CMK (cell line): Measurements from ENCODE around the gene GSTM1.
"Not testable (repeated sequence)": the region's sequence is repeated elsewhere in the genome, so short reads cannot be mapped to it uniquely, and the experiment has no call there.

Source experiments
- DNase-seq: peaks from one replicate; pipeline ENCODE4 v3.0.0-alpha.2; 2010; ENCODE audit warnings: low read depth

Gene GSTM1

GRCh38 chr1:109702940-109703339 is 15.3 kb downstream of the GSTM1 start:
- DNase-seq, result not testable (repeated sequence)

GRCh38 chr1:109704173-109704572 is 16.6 kb downstream of the GSTM1 start:
- DNase-seq, result no peak

- no peak for DNase-seq
These were observed 17.8 kb downstream of the GSTM1 start for GRCh38 chr1:109705411-109705810.

- not testable (repeated sequence) for DNase-seq
These were observed 21.3 kb downstream of the GSTM1 start for GRCh38 chr1:109708949-109709348.

- not testable (repeated sequence) for DNase-seq
These were observed 22.2 kb downstream of the GSTM1 start for GRCh38 chr1:109709822-109710221.

GRCh38 chr1:109711593-109712320 is 24.1 kb downstream of the GSTM1 start, which contains the start of gene GSTM5:
GSTM5 (plus strand) TSS chr1:109712251; CDS start chr1:109712313, 62 bp downstream.
- not testable (repeated sequence) for DNase-seq

GRCh38 chr1:109712321-109712864 is 24.8 kb downstream of the GSTM1 start:
- no peak for DNase-seq

GRCh38 chr1:109713636-109714035 is 26.0 kb downstream of the GSTM1 start:
- no peak for DNase-seq

- no peak for DNase-seq
These were observed 27.2 kb downstream of the GSTM1 start for GRCh38 chr1:109714661-109715372.

- DNase-seq, result no peak
These were observed 28.5 kb downstream of the GSTM1 start for GRCh38 chr1:109716121-109716520.

GRCh38 chr1:109716570-109717090 is 29.0 kb downstream of the GSTM1 start:
- no peak for DNase-seq

- DNase-seq, result no peak
These were observed 30.1 kb downstream of the GSTM1 start for GRCh38 chr1:109717729-109718128.

GRCh38 chr1:109718495-109718894 is 30.9 kb downstream of the GSTM1 start:
- no peak for DNase-seq

- DNase-seq, result no peak
These were observed 31.8 kb downstream of the GSTM1 start for GRCh38 chr1:109719337-109719837.

- DNase-seq, result no peak
These were observed 33.4 kb downstream of the GSTM1 start for GRCh38 chr1:109721042-109721441.

GRCh38 chr1:109721971-109722370 is 34.4 kb downstream of the GSTM1 start:
- no peak for DNase-seq

GRCh38 chr1:109722908-109723691 is 35.5 kb downstream of the GSTM1 start:
- DNase-seq, result no peak

- DNase-seq, result no peak
These were observed 37.3 kb downstream of the GSTM1 start for GRCh38 chr1:109724933-109725332.

- no peak for DNase-seq
These were observed 37.9 kb downstream of the GSTM1 start for GRCh38 chr1:109725510-109725909.

- no peak for DNase-seq
These were observed 38.4 kb downstream of the GSTM1 start for GRCh38 chr1:109726007-109726406.

GRCh38 chr1:109726728-109727373 is 39.2 kb downstream of the GSTM1 start:
- no peak for DNase-seq
